Measurements from ENCODE around the gene FKBP15.

DNA sequence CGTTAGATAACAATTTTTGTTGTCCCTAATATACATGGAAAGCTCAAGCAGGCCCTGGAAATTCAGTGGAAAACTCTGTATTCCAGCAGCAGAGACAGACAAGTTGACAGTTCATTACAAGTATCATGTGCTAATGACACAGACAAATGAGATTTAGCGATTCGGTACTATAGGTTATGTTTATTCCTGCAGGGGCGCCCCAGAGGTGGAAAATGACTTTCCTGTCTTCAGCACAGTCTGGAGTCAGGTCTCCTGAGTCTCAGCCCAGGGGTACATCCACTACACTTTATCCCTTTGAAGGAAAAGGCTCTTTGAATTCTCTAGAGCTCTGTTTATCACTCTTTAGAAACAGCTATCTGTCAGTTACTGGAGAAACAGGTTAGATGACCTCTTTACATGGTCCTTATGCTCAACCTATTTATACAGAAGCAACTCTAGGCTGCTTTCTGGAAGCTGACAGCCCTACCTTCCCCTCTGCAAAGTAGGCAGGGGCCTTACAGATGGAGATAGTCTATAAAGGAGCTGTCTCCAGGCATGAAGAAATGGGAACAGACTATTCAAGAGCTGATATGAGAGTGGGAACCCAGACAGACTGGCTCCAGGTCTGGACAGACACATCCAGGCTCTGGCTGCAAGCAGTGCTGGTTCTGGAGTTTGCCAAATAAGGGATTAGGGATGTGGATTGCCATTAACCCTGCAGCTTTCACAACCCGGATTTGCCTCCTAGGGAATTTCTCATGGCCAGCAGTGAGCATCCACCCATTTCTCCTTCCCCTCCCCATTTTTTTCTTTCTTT, 77.4 kb downstream of the FKBP15 start:
- TF ChIP-seq, protein P1, sequence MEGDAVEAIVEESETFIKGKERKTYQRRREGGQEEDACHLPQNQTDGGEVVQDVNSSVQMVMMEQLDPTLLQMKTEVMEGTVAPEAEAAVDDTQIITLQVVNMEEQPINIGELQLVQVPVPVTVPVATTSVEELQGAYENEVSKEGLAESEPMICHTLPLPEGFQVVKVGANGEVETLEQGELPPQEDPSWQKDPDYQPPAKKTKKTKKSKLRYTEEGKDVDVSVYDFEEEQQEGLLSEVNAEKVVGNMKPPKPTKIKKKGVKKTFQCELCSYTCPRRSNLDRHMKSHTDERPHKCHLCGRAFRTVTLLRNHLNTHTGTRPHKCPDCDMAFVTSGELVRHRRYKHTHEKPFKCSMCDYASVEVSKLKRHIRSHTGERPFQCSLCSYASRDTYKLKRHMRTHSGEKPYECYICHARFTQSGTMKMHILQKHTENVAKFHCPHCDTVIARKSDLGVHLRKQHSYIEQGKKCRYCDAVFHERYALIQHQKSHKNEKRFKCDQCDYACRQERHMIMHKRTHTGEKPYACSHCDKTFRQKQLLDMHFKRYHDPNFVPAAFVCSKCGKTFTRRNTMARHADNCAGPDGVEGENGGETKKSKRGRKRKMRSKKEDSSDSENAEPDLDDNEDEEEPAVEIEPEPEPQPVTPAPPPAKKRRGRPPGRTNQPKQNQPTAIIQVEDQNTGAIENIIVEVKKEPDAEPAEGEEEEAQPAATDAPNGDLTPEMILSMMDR (conservative IDR thresholded peaks at IDR 0.05): peak; percentile 26; the same call in 1 of the 2 replicates
- TF ChIP-seq ZFX (IDR thresholded peaks at IDR 0.05): no peak
